GM12878 (cell line): ENCODE measurements around the gene PPP4R4. TPM values are rescaled to one million over a fixed set of nuclear protein-coding genes. Genes with fewer than 3 reads are reported as not detected.
A peak's percentile ranks its signal among the peaks of the same experiment; 100 is the strongest.

Experiments used
- ATAC-seq: fragments of 200-7000 bp; cut with Tn5 transposase; 3 replicates; pipeline ENCODE4 v1.9.1; 2020; ENCODE audit warnings: mild to moderate bottlenecking, moderate library complexity
- BruUV-seq: library from RNA; stranded (reverse); fragments of 400-500 nt; replicated peaks from 2 replicates; lab custom pipeline; 2021; lab: Mats Ljungman, UMichigan
- CTCF ChIA-PET: fragments of 300-600 bp; sonication (Branson Sonifier 250); formaldehyde crosslinking; extraction: SDS; loops from one replicate; lab custom pipeline; 2021; ENCODE audit warnings: inconsistent platforms; lab: Yijun Ruan, JAX
- POLR2A ChIA-PET: fragments of 350-600 bp; formaldehyde crosslinking; extraction: SDS; loops from one replicate; lab custom pipeline; 2021; ENCODE audit warnings: inconsistent platforms; lab: Charles Lee
- RAD21 ChIA-PET: fragments of 300-600 bp; sonication (Branson Sonifier 250); formaldehyde crosslinking; loops from one replicate; lab custom pipeline; 2023; ENCODE audit warnings: antibody characterized with exemption; ENCODE audit not compliant: unreplicated experiment; lab: Charles Lee
- SMC1A ChIA-PET: fragments of 300-600 bp; sonication (Branson Sonifier 250); formaldehyde crosslinking; loops from one replicate; lab custom pipeline; 2023; ENCODE audit not compliant: unreplicated experiment, uncharacterized antibody; lab: Charles Lee
- DNase-seq: peaks from one replicate; pipeline ENCODE4 v3.0.0-alpha.2; 2011; ENCODE audit warnings: low read depth, low spot score
- FAIRE-seq: peaks from 3 replicates; lab custom pipeline; 2011; peaks lifted over from hg19 to GRCh38; lab: Jason Lieb, UNC
- H2AFZ ChIP-seq: 2 replicates; pipeline ENCODE4 v1.6.0; 2011; ENCODE audit warnings: low read depth, low read length, control low read depth; ENCODE audit not compliant: control insufficient read depth
- H3K27ac ChIP-seq: 2 replicates; pipeline ENCODE4 v1.5.1; 2011; ENCODE audit warnings: control low read depth; ENCODE audit not compliant: control insufficient read depth, insufficient read depth
- H3K27me3 ChIP-seq, 2 experiments: replicated peaks in 1 of 2; 2 replicates each; pipeline versions ENCODE4 v1.6.0 to v1.6.1; 2011; ENCODE audit warnings: low read length in 1 of 2; ENCODE audit not compliant: control insufficient read depth in 2 of 2, insufficient read depth in 2 of 2
- H3K36me3 ChIP-seq, 2 experiments: 2 replicates each; pipeline ENCODE4 v1.5.1; 2011; ENCODE audit warnings: low read length in 1 of 2; ENCODE audit not compliant: control insufficient read depth in 2 of 2, insufficient read depth in 2 of 2
- H3K4me1 ChIP-seq: 2 replicates; pipeline ENCODE4 v1.6.1; 2011; ENCODE audit warnings: mild to moderate bottlenecking, low read length, moderate library complexity, mixed read lengths; ENCODE audit not compliant: control insufficient read depth, insufficient read depth
- H3K4me2 ChIP-seq: 2 replicates; pipeline ENCODE4 v1.6.0; 2011; ENCODE audit warnings: control low read depth; ENCODE audit not compliant: control insufficient read depth, insufficient read depth
- H3K4me3 ChIP-seq: fragments of 200-600 bp; sonication (generic); 2 replicates; pipeline ENCODE4 v1.5.1; 2016
- H3K79me2 ChIP-seq: 2 replicates; pipeline ENCODE4 v1.6.0; 2011; ENCODE audit warnings: low read length; ENCODE audit not compliant: control insufficient read depth, insufficient read depth
- H3K9ac ChIP-seq: 2 replicates; pipeline ENCODE4 v1.8.0; 2011; ENCODE audit warnings: low read length, control low read depth, mixed read lengths; ENCODE audit not compliant: control insufficient read depth, insufficient read depth
- H3K9me3 ChIP-seq: replicated peaks from 3 replicates; pipeline ENCODE4 v1.5.1; 2011; ENCODE audit warnings: mild to moderate bottlenecking, low read length; ENCODE audit not compliant: control insufficient read depth, insufficient read depth
- H4K20me1 ChIP-seq: 2 replicates; pipeline ENCODE4 v1.6.0; 2011; ENCODE audit not compliant: control insufficient read depth, insufficient read depth
- ATF7 ChIP-seq: fragments of 450-650 bp; IDR thresholded peaks from 2 replicates; pipeline ENCODE4 v1.6.1; 2016; ENCODE audit warnings: low read depth, mild to moderate bottlenecking
- DPF2 ChIP-seq: fragments of 450-650 bp; IDR thresholded peaks from 2 replicates; pipeline ENCODE4 v1.6.1; 2017; ENCODE audit warnings: mild to moderate bottlenecking
- E4F1 ChIP-seq: fragments of 450-650 bp; IDR thresholded peaks from 2 replicates; pipeline ENCODE4 v1.6.1; 2018; ENCODE audit warnings: borderline replicate concordance, mild to moderate bottlenecking; ENCODE audit not compliant: partially characterized antibody
- IKZF2 ChIP-seq, 2 experiments: fragments of 450-650 bp; IDR thresholded peaks; 2 replicates each; pipeline ENCODE4 v1.6.1; 2017; ENCODE audit warnings: mild to moderate bottlenecking in 2 of 2, moderate library complexity in 2 of 2
- IRF4 ChIP-seq: IDR thresholded peaks from 2 replicates; pipeline ENCODE4 v1.6.1; 2011; ENCODE audit warnings: low read depth, low read length
- PAX8 ChIP-seq: fragments of 450-650 bp; IDR thresholded peaks from 2 replicates; pipeline ENCODE4 v1.6.1; 2017; ENCODE audit warnings: mild to moderate bottlenecking, moderate library complexity
- RAD21 ChIP-seq: IDR thresholded peaks from 2 replicates; pipeline ENCODE4 v1.6.1; 2011; ENCODE audit warnings: mild to moderate bottlenecking, low read depth, low read length, moderate library complexity; ENCODE audit not compliant: insufficient read depth
- SMC3 ChIP-seq: IDR thresholded peaks from 2 replicates; pipeline ENCODE4 v1.6.1; 2011; ENCODE audit warnings: low read length, improper control_type of control experiment, borderline replicate concordance
- WRNIP1 ChIP-seq: IDR thresholded peaks from 2 replicates; pipeline ENCODE4 v1.6.1; 2011; ENCODE audit warnings: low read depth, low read length, improper control_type of control experiment, borderline replicate concordance
- ZNF384 ChIP-seq: IDR thresholded peaks from 2 replicates; pipeline ENCODE4 v1.6.1; 2012; ENCODE audit warnings: low read depth, mild to moderate bottlenecking, low read length, improper control_type of control experiment, borderline replicate concordance
- WGBS: methylation state at CpG from one replicate; pipeline ENCODE4 v1.1.6; 2016; ENCODE audit warnings: low lambda C conversion rate; ENCODE audit not compliant: insufficient replicate concordance, insufficient coverage; ENCODE audit errors: missing lambda C conversion rate; 5-methylcytosine and 5-hydroxymethylcytosine counted together
- in situ Hi-C: fragments of 300-500 bp; cut with MboI; formaldehyde crosslinking; loops from 9 replicates; pipeline ENCODE4 v1.14.3; 2018; ENCODE audit warnings: mixed read lengths
- intact Hi-C: fragments of 100-400 bp; cut with micrococcal nuclease; formaldehyde crosslinking; loops from one replicate; pipeline ENCODE4 v1.14.2; 2022; ENCODE audit not compliant: unreplicated experiment
- polyA plus RNA-seq, 11 experiments: library from polyadenylated mRNA; depleted of rRNA in 4 of 11; unstranded in 6 of 11; stranded (reverse) in 5 of 11; fragments of >200 nt; fragmentation: Nextera tagmentation in 4 of 11; fragmentation: Illumina TruSeq in 1 of 11; extraction: Ambion mirVana in 4 of 11; extraction: Trizol in 1 of 11; gene quantifications; 1 replicate in 1 of 11; 2 replicates in 10 of 11; pipeline versions ENCODE4 v1.2.1 to v1.2.3, GENCODE V29; 2011 to 2016; ENCODE audit warnings: inconsistent platforms in 2 of 11, missing spikeins in 2 of 11, low read depth in 1 of 11
- total RNA-seq, 4 experiments: library from RNA; depleted of rRNA in 3 of 4; stranded (reverse); fragments of >200 nt in 3 of 4; fragmentation: Illumina TruSeq in 1 of 4; extraction: Trizol in 1 of 4; gene quantifications; 2 replicates each; pipeline versions ENCODE4 v1.2.1 to v1.2.3, GENCODE V29; 2013 to 2021
- TF ChIP-seq, protein P1 (sequence below), 3 experiments: IDR thresholded peaks in 2 of 3; conservative IDR thresholded peaks in 1 of 3; 2 replicates each; pipeline ENCODE4 v1.5.1; 2011; ENCODE audit warnings: low read depth in 3 of 3, low read length in 3 of 3, mild to moderate bottlenecking in 3 of 3, control low read depth in 2 of 3, moderate library complexity in 2 of 3, inconsistent platforms in 1 of 3, mixed read lengths in 1 of 3; ENCODE audit not compliant: control insufficient read depth in 2 of 3, insufficient read depth in 1 of 3; ENCODE audit errors: extremely low read depth in 1 of 3
- TF ChIP-seq, protein P2 (sequence below): fragments of 450-650 bp; IDR thresholded peaks from 2 replicates; pipeline ENCODE4 v1.6.1; 2017; ENCODE audit warnings: mild to moderate bottlenecking, low read depth, inconsistent platforms; ENCODE audit not compliant: poor library complexity, severe bottlenecking

Gene PPP4R4
- total and polyA plus RNA-seq, 10 of the 15 experiments (the other 5 are each of a cell fraction or from before 2014, with no cell fraction given), result 0.01 to 0.13 (median 0.08) TPM; not detected in 4

DNA sequence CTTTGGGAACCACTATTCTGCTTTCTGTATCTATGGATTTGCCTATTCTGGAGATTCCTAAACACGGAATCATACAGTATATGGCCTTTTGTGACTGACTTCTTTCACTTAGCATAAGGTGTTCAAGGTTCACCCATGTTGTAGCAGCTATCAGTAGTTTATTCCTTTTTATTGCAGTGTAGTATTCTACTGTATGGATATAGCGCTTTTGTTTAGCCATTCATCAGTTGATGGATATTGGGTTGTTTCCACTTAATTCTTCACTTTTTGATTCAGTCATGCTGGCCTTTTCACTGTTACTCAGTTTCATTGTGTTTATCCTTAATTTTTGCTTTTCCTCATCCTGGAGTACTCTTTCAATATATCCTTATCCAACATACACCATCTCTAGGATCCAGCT lies 5.1 kb downstream of the PPP4R4 start (continued):
- no peak for TF ChIP-seq E4F1

DNA sequence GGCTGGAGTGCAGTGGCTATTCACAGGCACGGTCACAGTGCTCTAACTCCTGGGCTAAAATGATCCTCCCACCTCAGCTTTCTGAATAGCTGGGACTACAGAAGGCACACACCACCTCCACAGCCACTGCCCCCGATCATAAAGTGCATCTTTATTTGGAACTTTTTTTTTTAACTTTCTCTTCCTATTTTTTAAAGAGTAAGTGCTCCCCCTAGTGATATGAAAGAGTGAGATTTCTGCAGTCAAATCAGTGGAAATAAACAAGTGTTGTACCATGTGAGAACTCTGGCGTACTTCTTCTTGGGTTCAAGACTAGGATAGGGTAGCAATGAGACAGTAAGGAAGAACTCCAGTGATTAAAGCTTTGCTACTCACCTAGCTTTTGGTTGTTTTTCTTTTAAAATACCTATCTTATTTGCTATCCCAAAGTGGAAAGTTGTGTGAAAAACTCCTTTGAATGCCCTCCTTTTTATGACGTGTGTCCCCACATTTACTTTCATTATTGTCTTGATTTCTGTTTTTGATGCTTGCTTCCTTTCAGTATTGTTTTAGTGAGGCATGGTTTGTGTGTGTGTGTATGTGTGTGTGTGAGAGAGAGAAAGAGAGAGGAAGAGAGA lies 6.6 kb downstream of the PPP4R4 start:
- TF ChIP-seq RAD21 (peak; percentile 64), ATF7 (0 out of 2 replicates have a peak, but pooled peaks have one; percentile 38), IRF4 (no peak), SMC3 (peak; percentile 43), WRNIP1 (no peak), ZNF384 (peak; percentile 92), PAX8 (no peak), IKZF2 (IDR thresholded peaks at IDR 0.05) (no peak), DPF2 (no peak)
- TF ChIP-seq, protein P1, sequence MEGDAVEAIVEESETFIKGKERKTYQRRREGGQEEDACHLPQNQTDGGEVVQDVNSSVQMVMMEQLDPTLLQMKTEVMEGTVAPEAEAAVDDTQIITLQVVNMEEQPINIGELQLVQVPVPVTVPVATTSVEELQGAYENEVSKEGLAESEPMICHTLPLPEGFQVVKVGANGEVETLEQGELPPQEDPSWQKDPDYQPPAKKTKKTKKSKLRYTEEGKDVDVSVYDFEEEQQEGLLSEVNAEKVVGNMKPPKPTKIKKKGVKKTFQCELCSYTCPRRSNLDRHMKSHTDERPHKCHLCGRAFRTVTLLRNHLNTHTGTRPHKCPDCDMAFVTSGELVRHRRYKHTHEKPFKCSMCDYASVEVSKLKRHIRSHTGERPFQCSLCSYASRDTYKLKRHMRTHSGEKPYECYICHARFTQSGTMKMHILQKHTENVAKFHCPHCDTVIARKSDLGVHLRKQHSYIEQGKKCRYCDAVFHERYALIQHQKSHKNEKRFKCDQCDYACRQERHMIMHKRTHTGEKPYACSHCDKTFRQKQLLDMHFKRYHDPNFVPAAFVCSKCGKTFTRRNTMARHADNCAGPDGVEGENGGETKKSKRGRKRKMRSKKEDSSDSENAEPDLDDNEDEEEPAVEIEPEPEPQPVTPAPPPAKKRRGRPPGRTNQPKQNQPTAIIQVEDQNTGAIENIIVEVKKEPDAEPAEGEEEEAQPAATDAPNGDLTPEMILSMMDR (IDR thresholded peaks at IDR 0.05 in 2 of 3, conservative IDR thresholded peaks at IDR 0.05 in 1 of 3; ENCODE audit: control insufficient read depth in 2 of 3, extremely low read depth in 1 of 3, insufficient read depth in 1 of 3, low read depth in 3 of 3, low read length in 3 of 3), result peak; percentile 44 to 60 (median 53); a peak in 5 of 6 replicates
- TF ChIP-seq, protein P2, sequence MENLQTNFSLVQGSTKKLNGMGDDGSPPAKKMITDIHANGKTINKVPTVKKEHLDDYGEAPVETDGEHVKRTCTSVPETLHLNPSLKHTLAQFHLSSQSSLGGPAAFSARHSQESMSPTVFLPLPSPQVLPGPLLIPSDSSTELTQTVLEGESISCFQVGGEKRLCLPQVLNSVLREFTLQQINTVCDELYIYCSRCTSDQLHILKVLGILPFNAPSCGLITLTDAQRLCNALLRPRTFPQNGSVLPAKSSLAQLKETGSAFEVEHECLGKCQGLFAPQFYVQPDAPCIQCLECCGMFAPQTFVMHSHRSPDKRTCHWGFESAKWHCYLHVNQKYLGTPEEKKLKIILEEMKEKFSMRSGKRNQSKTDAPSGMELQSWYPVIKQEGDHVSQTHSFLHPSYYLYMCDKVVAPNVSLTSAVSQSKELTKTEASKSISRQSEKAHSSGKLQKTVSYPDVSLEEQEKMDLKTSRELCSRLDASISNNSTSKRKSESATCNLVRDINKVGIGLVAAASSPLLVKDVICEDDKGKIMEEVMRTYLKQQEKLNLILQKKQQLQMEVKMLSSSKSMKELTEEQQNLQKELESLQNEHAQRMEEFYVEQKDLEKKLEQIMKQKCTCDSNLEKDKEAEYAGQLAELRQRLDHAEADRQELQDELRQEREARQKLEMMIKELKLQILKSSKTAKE, result no peak
- Histone ChIP-seq H2AFZ (peak overlapping the region; percentile 25), H3K4me1 (no peaks in the 10 kb centered on the region), H3K36me3 (no peaks in the 10 kb centered on the region), H4K20me1 (no peaks in the 10 kb centered on the region), H3K4me3 (peak overlapping the region; percentile 31; the same call in 1 of the 2 replicates), H3K27ac (no peak overlapping the region), H3K9ac (no peak overlapping the region), H3K27me3 (peaks cover 0 to 11% of the 10 kb centered on the region in 2 experiments; a peak in 2 of 4 replicates), H3K4me2 (peak overlapping the region; percentile 45), H3K9me3 (no peaks in the 10 kb centered on the region), H3K79me2 (no peaks in the 10 kb centered on the region)
- in situ Hi-C loops, result loop anchor here (5.0 kb wide), 1 partner anchor 143 kb away; no protein-coding TSS in a partner anchor
- WGBS, result 0% methylated on average over 3 of the region's 4 CpGs
- ChIA-PET CTCF (interaction anchor here (0.6 to 6.4 kb wide), 23 partner anchors 11 to 1726 kb away, joined by 3 to 58 read pairs (median 3); partner anchors contain the start of genes DDX24, IFI27L1, IFI27L2 and OTUB2), POLR2A (interaction anchor here (0.6 kb wide), 3 partner anchors 167 to 477 kb away, joined by 3 read pairs; no protein-coding TSS in a partner anchor), SMC1A (interaction anchor here (0.6 to 4.0 kb wide), 14 partner anchors 11 to 281 kb away, joined by 3 to 13 read pairs (median 4); no protein-coding TSS in a partner anchor), RAD21 (interaction anchor here (0.6 to 2.0 kb wide), 8 partner anchors 44 to 241 kb away, joined by 3 to 9 read pairs (median 3); partner anchors contain the start of genes DDX24 and IFI27L1)
- peak; percentile 92 for ATAC-seq
- intact Hi-C loops, result loop anchor here (1.0 kb wide), 2 partner anchors 44 to 144 kb away; no protein-coding TSS in a partner anchor
- no TSS peak for BruUV-seq
- DNase-seq, result peak; percentile 20
- FAIRE-seq, result peak; percentile 87
